WERI-Rb-1 (cell line): ENCODE measurements around the gene STXBP5.

Experiments
- DNase-seq: peaks from one replicate; pipeline ENCODE4 v3.0.0-alpha.2; 2020
- H3K27ac ChIP-seq: fragments of 250-450 bp; sonication (Bioruptor Pico); 2 replicates; pipeline ENCODE4 v1.5.1; 2020; ENCODE audit warnings: mild to moderate bottlenecking, moderate library complexity
- H3K27me3 ChIP-seq: fragments of 250-450 bp; sonication (Bioruptor Pico); 2 replicates; pipeline ENCODE4 v1.5.1; 2021; ENCODE audit warnings: mild to moderate bottlenecking, low read depth, moderate library complexity; ENCODE audit not compliant: insufficient read depth, severe bottlenecking
- H3K36me3 ChIP-seq: fragments of 250-450 bp; sonication (Bioruptor Pico); 2 replicates; pipeline ENCODE4 v1.5.1; 2020; ENCODE audit warnings: mild to moderate bottlenecking, moderate library complexity
- H3K4me3 ChIP-seq: 2 replicates; pipeline ENCODE4 v1.5.1; 2011; ENCODE audit warnings: low read depth, mild to moderate bottlenecking, control low read depth, low read length
- H3K9me3 ChIP-seq: fragments of 250-450 bp; sonication (Bioruptor Pico); 2 replicates; pipeline ENCODE4 v1.5.1; 2021; ENCODE audit warnings: mild to moderate bottlenecking, moderate library complexity; ENCODE audit not compliant: severe bottlenecking
- TF ChIP-seq, protein P1 (sequence below): IDR thresholded peaks from 2 replicates; pipeline ENCODE4 v1.5.1; 2011; ENCODE audit warnings: low read depth, mild to moderate bottlenecking, control low read depth, inconsistent platforms, low read length

Gene STXBP5

GRCh38 chr6:147268254-147268653, 64.0 kb downstream of the STXBP5 start:
- Histone ChIP-seq H3K36me3 (peaks cover 7% of the 10 kb centered on the region), H3K27me3 (no peaks in the 10 kb centered on the region), H3K4me3 (no peak overlapping the region), H3K9me3 (no peaks in the 10 kb centered on the region), H3K27ac (no peak overlapping the region)
- no peak for DNase-seq
- TF ChIP-seq, protein P1, sequence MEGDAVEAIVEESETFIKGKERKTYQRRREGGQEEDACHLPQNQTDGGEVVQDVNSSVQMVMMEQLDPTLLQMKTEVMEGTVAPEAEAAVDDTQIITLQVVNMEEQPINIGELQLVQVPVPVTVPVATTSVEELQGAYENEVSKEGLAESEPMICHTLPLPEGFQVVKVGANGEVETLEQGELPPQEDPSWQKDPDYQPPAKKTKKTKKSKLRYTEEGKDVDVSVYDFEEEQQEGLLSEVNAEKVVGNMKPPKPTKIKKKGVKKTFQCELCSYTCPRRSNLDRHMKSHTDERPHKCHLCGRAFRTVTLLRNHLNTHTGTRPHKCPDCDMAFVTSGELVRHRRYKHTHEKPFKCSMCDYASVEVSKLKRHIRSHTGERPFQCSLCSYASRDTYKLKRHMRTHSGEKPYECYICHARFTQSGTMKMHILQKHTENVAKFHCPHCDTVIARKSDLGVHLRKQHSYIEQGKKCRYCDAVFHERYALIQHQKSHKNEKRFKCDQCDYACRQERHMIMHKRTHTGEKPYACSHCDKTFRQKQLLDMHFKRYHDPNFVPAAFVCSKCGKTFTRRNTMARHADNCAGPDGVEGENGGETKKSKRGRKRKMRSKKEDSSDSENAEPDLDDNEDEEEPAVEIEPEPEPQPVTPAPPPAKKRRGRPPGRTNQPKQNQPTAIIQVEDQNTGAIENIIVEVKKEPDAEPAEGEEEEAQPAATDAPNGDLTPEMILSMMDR: no peak

GRCh38 chr6:147274012-147274411, 69.8 kb downstream of the STXBP5 start:
- no peak overlapping the region for H3K4me3 ChIP-seq
- no peak overlapping the region for H3K27ac ChIP-seq
- no peaks in the 10 kb centered on the region for H3K9me3 ChIP-seq
- peaks cover 8% of the 10 kb centered on the region for H3K36me3 ChIP-seq
- TF ChIP-seq, protein P1: no peak
- H3K27me3 ChIP-seq: no peaks in the 10 kb centered on the region
- no peak for DNase-seq

DNA sequence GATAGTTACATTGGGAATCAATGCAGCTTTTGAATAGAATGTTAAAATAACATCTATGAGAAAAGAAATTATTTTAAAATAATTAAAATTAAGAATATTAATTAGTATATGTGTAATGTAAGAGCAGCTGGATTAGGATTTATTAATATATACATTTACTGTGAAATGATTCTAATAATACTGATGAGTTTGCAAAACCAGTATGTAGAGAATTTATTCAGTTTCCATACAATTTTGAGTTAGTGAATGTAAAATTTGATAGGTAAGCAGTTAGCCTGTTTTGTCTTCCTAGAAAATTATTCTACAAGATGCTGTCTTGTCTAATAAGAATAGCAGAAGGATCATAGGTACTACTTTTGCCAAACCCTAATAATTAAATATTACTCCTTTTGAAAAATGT, 70.6 kb downstream of the STXBP5 start:
- TF ChIP-seq, protein P1: no peak
- H3K4me3 ChIP-seq: no peak overlapping the region
- H3K36me3 ChIP-seq: peaks cover 8% of the 10 kb centered on the region
- H3K27ac ChIP-seq: no peak overlapping the region
- no peak for DNase-seq
- no peaks in the 10 kb centered on the region for H3K9me3 ChIP-seq
- H3K27me3 ChIP-seq: no peaks in the 10 kb centered on the region

DNA sequence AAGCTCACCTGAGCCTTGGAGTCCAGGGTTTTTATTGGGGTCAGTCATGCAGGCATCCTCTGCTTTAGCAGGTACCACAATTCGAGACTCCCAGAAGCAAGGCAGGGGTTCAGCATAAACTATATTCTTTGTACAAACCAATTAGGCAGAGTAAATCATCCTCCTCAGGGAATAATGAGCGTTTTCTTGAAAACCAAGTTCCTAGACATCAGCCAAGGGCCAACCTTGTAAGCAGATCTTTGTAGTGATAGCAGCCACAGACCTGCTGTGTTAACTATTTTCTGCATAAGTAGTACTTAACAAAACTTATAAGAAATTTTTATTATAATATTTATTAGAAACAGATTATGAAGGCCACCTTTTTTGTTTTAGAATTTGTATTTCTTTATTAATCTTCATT, 74.7 kb downstream of the STXBP5 start:
- Histone ChIP-seq H3K9me3 (no peaks in the 10 kb centered on the region), H3K4me3 (no peak overlapping the region), H3K36me3 (peaks cover 13% of the 10 kb centered on the region), H3K27ac (no peak overlapping the region), H3K27me3 (no peaks in the 10 kb centered on the region)
- TF ChIP-seq, protein P1: no peak
- DNase-seq: no peak

- no peak for DNase-seq
- TF ChIP-seq, protein P1: no peak
- no peak overlapping the region for H3K4me3 ChIP-seq
- H3K36me3 ChIP-seq: peaks cover 13% of the 10 kb centered on the region
- no peaks in the 10 kb centered on the region for H3K9me3 ChIP-seq
- no peak overlapping the region for H3K27ac ChIP-seq
- H3K27me3 ChIP-seq: no peaks in the 10 kb centered on the region
Observed at GRCh38 chr6:147279427-147279826, 75.2 kb downstream of the STXBP5 start.

DNA sequence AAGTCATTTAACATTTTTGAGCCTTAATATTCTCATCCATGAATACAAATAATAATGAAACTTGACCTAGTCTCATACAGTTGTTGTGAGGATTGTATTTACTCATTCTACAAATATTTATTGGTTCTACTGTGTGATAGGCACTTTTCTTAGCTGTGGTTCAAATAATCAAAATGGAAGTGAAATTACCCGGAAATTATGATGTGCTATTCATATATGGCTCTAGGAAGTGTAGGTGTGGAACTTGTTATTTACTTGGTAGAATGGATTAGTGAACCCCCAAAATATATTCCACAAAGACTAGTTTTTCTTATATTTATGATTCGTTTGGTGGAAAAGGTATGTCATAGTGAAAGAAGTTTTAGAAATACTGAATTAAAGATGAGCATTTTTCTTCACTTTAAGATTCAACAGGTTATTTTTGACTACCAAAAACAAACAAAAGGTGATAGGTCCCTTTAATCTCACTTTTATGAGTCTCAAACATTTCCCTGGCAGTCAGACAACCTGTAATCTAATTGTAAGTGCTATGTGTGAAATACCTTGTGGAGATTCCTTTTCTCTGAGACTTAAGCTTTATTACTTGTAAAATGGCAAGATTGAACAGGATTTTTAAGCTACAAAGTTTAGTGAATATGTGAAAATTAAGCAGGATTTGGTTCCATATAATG, 77.8 kb downstream of the STXBP5 start:
- no peaks in the 10 kb centered on the region for H3K27me3 ChIP-seq
- DNase-seq: no peak
- H3K36me3 ChIP-seq: peaks cover 13% of the 10 kb centered on the region
- H3K27ac ChIP-seq: no peak overlapping the region
- TF ChIP-seq, protein P1: no peak
- no peaks in the 10 kb centered on the region for H3K9me3 ChIP-seq
- no peak overlapping the region for H3K4me3 ChIP-seq
